Kidney (tissue), 14 donors: Measurements from ENCODE around the gene HNRNPAB. TPM values are rescaled to one million over a fixed set of nuclear protein-coding genes. Genes with fewer than 3 reads are reported as not detected.
A peak's percentile ranks its signal among the peaks of the same experiment; 100 is the strongest.

Experiments used
- DNase-seq, 5 donors: peaks; one replicate each; pipeline ENCODE4 v3.0.0-alpha.2; 2013 to 2020
- FAIRE-seq: peaks from 2 replicates; lab custom pipeline; 2012; peaks lifted over from hg19 to GRCh38; lab: Jason Lieb, UNC
- H3K27ac ChIP-seq, 2 donors: one replicate each; pipeline ENCODE4 v1.7.0; 2013; ENCODE audit warnings: low read depth in 2 of 2, low read length in 2 of 2, inconsistent platforms in 1 of 2
- H3K27me3 ChIP-seq: one replicate; pipeline ENCODE4 v1.7.1; 2013; ENCODE audit warnings: low read length, inconsistent platforms; ENCODE audit not compliant: control insufficient read depth, insufficient read depth
- H3K36me3 ChIP-seq, 3 donors: one replicate each; pipeline versions ENCODE4 v1.7.0 to v1.7.1; 2013; ENCODE audit warnings: low read length in 3 of 3, control low read depth in 1 of 3, inconsistent platforms in 1 of 3; ENCODE audit not compliant: insufficient read depth in 3 of 3, control insufficient read depth in 2 of 3
- H3K4me1 ChIP-seq, 3 donors: one replicate each; pipeline versions ENCODE4 v1.7.0 to v1.7.1; 2013; ENCODE audit warnings: low read length in 3 of 3, inconsistent platforms in 1 of 3, low read depth in 1 of 3; ENCODE audit not compliant: control insufficient read depth in 2 of 3, insufficient read depth in 2 of 3
- H3K4me3 ChIP-seq, 3 donors: one replicate each; pipeline versions ENCODE4 v1.7.0 to v1.8.1; 2013; ENCODE audit warnings: low read length in 3 of 3, control low read depth in 1 of 3, inconsistent platforms in 1 of 3
- H3K9ac ChIP-seq, 3 donors: one replicate each; pipeline versions ENCODE4 v1.7.0 to v1.7.1; 2013; ENCODE audit warnings: low read length in 3 of 3, control low read depth in 1 of 3, inconsistent platforms in 1 of 3
- H3K9me3 ChIP-seq, 3 donors: one replicate each; pipeline versions ENCODE4 v1.7.0 to v1.7.1; 2013; ENCODE audit warnings: low read length in 3 of 3, control low read depth in 1 of 3, inconsistent platforms in 1 of 3; ENCODE audit not compliant: control insufficient read depth in 2 of 3, insufficient read depth in 1 of 3
- CTCF ChIP-seq: IDR thresholded peaks from 3 replicates; pipeline ENCODE4 v1.5.1; 2012; ENCODE audit warnings: mild to moderate bottlenecking, moderate library complexity, borderline replicate concordance; ENCODE audit not compliant: insufficient read depth; ENCODE audit errors: extremely low read depth
- intact Hi-C: fragments of 100-400 bp; cut with DNase I; formaldehyde crosslinking; loops from one replicate; pipeline ENCODE4 v1.11.1; 2022
- polyA plus RNA-seq: library from polyadenylated mRNA; stranded (reverse); fragments of 350-450 nt; fragmentation: Illumina TruSeq; extraction: RNeasy Lipid Tissue Mini Kit (QIAGEN cat#74804); gene quantifications from one replicate; pipeline ENCODE4 v1.2.3, GENCODE V29; 2014; ENCODE audit warnings: low read depth, low replicate concordance; ENCODE audit not compliant: insufficient read depth
- total RNA-seq: library from RNA; stranded (reverse); fragmentation: NEBNext Ultra II Directional; extraction: Animal tissue kit (Norgen Biotek cat#: 25700); gene quantifications from one replicate; pipeline ENCODE4 v1.2.1, GENCODE V29; 2021
- donor health status: control.
- donor health status: control.
- donor health status: control.
- donor health status: control.
- donor health status: control.
- donor health status: DM: yes; HTN: yes; CAD: no.
- donor health status: Normal renal cell carcinoma (clear cell type).

The HNRNPAB gene
- total and polyA plus RNA-seq, 2 donors from 2014 or later = 81.8 to 130 TPM

- FAIRE-seq (no peak), DNase-seq (no peak)
- Histone ChIP-seq H3K27ac (no peak overlapping the region), H3K4me3 (no peak overlapping the region), H3K9me3 (no peaks in the 10 kb centered on the region), H3K27me3 (no peaks in the 10 kb centered on the region), H3K36me3 (no peaks in the 10 kb centered on the region), H3K9ac (no peak overlapping the region), H3K4me1 (no peaks in the 10 kb centered on the region)
- intact Hi-C loops = no loop called here
- no peak for TF ChIP-seq CTCF
These were observed 42.4 kb downstream of the HNRNPAB start for GRCh38 chr5:178246624-178247279.

- intact Hi-C loops = no loop called here
- Histone ChIP-seq H3K27me3 (no peaks in the 10 kb centered on the region), H3K36me3 (no peaks in the 10 kb centered on the region), H3K4me3 (no peak overlapping the region), H3K9ac (no peak overlapping the region), H3K9me3 (no peaks in the 10 kb centered on the region), H3K4me1 (no peaks in the 10 kb centered on the region), H3K27ac (no peak overlapping the region)
- FAIRE-seq = no peak
- no peak for TF ChIP-seq CTCF
- DNase-seq = peak in 1 of 5 donors; percentile 54
These were observed 43.4 kb downstream of the HNRNPAB start for GRCh38 chr5:178247481-178248456.

- TF ChIP-seq CTCF = no peak
- no peak overlapping the region for H3K4me3 ChIP-seq
- FAIRE-seq (no peak), DNase-seq (peak in 1 of 5 donors; percentile 47)
- no peaks in the 10 kb centered on the region for H3K9me3 ChIP-seq
- H3K36me3 ChIP-seq = no peaks in the 10 kb centered on the region
- no peak overlapping the region for H3K27ac ChIP-seq
- no peak overlapping the region for H3K9ac ChIP-seq
- no peaks in the 10 kb centered on the region for H3K4me1 ChIP-seq
- H3K27me3 ChIP-seq = no peaks in the 10 kb centered on the region
- intact Hi-C loops = no loop called here
These were observed 44.4 kb downstream of the HNRNPAB start for GRCh38 chr5:178248750-178249149.
